GM12801 (cell line): ENCODE data around the gene C6orf62.

Experiments used
- CTCF ChIP-seq: IDR thresholded peaks from one replicate; pipeline ENCODE4 v1.5.1; 2011; ENCODE audit warnings: control low read depth; ENCODE audit not compliant: insufficient read length; ENCODE audit errors: extremely low read depth

C6orf62 gene

GRCh38 chr6:24721461-24722215 is 2.7 kb upstream of the C6orf62 start:
- no peak for TF ChIP-seq CTCF

DNA sequence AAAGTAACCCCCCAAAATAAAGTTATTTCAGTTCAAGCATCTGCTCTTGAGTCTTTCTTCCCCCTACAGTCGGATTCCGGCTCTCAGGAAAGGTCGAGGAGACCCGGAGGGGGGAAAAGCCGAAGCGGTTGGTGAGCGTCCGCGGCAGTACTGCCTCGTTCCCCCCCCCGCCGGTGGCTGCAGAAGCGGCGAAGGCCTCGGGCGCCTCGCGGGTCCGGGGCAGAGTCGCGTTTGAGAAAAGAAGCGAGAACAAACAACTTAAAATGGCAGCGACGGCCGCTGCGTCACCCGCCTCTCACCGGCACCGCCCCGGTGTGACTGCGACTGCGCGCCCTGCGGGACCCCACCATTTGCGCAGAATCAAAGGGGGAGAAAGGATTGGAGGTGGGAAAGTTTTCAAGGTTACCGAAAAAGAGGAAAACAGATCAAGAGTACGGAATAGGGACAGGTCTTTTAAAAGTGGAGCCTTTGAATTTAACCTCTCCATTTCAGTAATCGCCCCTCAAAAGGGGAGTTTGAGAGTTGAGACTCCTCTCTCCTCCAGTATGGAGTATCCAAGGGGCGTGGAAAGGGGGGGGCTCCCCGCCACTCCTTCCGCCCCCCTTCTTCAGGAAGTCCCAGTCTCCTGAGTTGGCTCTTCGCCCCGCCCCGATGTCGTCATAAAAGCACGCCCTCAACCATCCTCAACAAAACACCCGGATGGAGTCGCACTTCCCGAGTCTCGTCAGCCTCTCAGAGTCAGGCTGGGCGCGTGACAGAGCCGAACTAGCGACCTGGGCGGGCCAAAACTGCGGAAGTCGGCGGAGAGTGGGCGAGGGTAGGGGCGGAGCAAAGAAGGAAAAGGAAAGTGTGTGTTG is 1.9 kb upstream of the C6orf62 start:
- no peak for TF ChIP-seq CTCF

DNA sequence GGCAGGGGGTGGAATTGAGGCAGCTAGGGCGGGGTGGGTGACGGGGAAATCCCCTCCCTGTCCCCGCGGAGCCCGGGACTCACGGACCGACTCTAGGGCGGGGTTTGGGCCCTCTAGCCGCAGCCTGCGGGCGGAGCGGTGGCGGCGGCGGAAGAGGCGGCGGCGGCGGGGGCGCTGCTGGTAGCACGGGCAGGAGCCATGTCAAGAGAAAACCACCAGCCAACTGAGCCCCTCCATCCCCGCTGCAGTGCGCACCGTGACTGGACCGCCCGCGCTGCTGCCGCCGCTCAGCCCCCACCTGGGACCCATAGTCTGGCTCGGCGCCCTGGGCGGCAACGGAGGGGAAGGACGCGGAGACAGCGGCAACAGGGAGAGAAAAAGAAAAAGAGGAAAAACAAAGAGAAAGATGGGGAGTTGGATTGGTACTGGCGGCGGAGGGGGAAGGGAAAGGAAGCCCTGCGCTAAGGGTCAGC is 1.2 kb upstream of the C6orf62 start:
- TF ChIP-seq CTCF, result no peak

DNA sequence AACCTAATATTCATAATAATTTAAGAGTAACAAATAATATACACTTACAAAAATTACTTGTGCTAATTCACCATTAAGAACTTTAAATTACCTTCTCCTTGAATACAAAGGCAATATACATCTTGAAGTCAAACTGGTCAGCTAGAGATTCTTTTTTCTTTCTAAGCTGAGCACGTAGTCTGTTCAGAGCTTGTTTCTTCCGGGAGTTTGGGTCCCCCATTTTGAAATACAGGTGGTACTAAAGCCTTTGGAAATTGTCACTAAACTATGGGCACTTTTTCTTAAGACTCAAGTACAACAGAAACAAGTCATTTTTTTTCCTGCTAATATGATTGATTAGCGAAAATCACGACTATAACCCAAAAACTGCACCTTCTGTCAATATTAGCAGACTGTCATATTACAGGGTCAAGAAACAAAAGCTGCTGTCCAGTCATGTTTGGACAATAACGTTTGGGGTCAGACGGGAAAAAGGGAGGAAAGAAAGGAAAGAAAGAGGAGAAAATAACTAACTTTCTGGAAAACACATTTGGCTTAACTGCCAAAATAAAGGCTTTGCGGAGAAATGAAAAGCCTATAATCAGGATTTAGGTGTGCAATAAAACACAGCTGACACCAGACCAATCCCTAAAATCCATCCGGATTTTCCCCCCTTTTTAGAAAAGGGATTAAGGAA is 367 bp downstream of the C6orf62 start:
- TF ChIP-seq CTCF, result no peak

DNA sequence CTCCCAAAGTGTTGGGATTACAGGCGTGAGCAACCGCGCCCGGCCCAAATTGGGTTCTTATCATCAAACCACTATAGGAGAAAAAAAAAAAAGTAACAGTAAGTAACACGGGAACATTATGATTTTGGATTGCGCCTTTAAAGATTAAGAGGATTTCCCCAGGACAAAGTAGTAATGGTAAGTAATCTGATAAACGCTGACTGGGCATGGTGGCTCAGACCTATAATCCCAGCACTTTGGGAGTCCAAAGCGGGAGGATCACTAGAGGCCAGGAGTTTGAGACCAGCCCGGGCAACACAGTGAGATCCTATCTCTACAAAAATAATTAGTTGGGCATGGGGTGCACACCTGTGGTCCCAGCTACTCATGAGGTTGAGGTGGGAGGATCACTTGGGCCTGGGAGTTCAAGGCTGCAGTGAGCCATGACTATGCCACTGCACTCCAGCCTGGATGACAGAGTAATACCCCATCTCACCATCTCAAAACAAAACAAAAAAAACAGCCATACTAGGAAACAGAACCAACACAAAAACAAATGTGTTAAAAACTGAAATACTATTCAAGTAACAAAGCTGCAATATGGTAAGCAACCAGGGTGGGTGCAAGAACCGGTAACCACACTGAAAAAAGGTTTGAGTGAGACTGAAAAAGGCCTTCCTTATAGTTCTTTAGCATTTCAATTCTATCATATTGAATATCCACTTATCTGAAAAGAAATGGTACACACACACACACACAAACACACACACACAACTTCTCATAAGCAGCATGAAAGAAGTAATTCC is 8.2 kb downstream of the C6orf62 start:
- TF ChIP-seq CTCF, result no peak

DNA sequence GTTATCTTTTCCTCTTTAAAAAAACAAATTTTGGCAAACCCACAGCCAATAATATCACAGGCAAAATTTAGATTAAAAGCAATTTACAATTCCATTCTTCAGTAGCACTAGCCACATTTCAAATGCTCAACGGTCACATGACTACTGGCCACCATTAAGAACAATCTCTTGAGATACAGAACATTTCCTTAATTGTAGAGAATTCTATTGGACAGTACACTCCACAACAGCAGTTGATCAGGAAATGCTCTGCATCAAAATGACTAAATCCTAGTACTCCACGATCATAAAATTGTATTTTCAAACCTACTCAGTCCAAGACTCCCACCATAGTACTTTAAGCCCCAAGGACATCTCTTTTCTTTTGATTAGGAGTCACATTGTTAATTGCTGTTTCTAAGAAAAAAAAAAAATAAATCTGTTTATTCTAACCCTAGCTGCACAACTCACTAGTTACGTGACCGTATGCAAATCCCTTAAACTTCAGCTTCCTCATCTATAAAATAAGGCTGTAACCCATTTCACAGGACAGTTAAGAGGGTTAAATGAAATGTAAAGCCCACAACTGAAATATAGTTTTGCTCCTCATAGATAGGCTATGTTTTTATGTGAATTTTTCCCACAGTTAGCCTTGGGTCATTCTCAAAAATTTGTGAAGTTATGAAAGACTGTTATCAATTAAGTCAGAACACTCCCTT is 9.8 kb downstream of the C6orf62 start:
- no peak for TF ChIP-seq CTCF
